ENCODE data around the gene ARFGAP3.

Gene ARFGAP3

DNA sequence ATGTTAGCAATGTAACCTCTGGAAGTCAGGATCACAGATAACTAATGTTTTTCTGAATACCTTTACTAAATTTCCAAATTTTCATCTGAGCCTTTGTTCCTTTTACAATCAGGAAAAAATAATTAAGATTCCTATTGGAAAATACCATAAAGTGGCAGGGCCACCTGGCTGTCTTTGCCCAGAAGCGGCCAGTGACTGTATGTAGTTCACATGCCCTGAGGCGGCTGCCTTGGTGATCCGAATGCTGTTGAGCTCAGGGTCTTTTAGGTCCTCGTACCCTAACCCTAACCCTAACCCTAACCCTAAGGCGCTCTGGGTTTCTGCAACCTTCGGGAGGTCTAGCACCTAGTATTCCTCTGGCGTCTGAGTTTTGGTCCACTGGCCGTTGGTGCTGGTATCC, 8.5 kb upstream of the ARFGAP3 start:
- in situ Hi-C loops (cut with MboI; ENCODE audit: low sequenced_read_pairs), result no loop called here

DNA sequence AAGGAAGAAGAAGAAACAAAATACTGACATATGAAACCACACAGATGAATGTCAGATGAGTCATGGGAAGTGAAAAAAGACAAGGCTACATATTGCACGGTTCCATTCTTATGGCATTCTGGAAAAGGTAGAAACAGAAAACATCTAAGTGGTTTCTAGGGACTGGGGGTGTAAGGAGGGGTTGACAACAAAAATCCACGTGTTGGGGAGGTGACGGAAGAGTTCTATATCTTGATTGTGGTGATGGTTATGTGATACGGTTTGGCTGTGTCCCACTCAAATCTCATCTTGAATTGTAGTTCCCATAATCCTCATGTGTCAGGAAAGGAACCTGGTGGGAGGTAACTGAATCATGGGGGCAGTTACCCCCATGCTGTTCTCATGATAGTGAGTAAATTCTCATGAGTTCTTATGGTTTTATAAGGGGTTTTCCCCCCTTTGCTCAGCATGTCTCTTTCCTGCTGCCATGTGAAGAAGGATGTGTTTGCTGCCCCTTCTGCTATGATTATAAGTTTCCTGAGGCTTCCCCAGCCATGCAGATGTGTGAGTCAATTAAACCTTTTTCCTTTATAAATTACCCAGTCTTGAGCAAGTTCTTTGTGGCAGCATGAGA, 6.4 kb upstream of the ARFGAP3 start:
- in situ Hi-C loops (cut with MboI; ENCODE audit: low sequenced_read_pairs), result no loop called here

DNA sequence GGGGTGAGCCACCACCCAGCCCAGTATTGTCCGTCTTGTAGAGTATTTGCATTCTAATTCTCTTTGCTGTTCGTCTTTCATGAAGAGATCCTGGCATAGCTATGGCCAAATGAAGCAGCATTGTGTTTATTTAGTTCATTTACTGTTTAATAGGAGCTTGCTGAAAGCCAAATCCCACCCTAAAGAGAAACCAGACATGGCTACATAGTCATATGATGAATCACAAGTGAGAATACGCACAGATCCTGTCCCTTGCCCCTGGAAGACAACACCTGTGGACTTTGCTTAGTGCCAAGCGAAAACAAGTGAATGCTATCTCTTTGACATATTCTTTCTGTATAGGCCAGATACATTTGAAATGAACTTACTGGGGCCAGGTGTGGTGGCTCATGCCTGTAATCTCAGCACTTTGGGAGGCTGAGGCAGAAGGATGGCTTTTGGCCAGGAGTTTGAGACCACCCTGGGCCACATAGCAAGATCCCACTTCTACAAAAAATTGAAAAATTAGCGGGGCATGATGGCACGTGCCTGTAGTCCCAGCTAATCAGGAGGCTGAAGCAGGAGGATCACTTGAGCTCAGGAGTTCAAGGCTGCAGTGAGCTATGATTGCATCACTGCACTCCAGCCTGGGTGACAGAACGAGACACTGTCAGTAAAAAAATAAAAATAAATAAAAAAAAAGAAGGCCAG, 5.1 kb upstream of the ARFGAP3 start:
- in situ Hi-C loops (cut with MboI; ENCODE audit: low sequenced_read_pairs), result no loop called here

GRCh38 chr22:42860968-42861367, 3.9 kb upstream of the ARFGAP3 start:
- in situ Hi-C loops (cut with MboI; ENCODE audit: low sequenced_read_pairs), result no loop called here

DNA sequence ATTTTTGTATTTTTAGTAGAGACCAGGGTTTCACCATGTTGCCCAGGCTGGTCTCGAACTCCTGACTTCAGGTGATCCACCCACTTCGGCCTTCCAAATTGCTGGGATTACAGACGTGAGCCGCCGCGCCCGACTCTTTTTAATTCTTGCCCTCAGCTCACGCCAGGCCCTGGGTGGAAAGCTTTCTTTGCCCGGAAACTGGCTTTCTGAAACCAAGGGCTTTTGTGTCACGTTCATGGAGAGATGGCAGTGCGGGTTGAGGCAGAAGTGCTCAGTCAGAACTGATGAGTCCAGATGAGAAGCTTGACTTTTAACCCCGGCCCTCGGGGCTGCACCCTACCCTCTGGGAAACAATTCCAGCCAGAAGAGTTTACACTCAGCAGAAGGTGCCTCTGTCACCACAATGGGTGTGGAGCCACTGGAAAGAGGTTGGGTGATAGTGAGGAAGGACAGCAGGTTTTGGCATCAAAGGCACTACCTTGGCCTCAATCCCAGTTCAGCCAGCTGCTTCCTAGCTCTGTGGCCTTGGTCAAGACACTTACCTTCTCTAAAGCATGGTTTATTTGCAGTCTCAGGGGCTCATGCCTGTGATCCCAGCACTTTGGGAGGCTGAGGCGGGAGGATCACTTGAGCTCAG, 890 bp upstream of the ARFGAP3 start:
- in situ Hi-C loops (cut with MboI; ENCODE audit: low sequenced_read_pairs), result no loop called here

DNA sequence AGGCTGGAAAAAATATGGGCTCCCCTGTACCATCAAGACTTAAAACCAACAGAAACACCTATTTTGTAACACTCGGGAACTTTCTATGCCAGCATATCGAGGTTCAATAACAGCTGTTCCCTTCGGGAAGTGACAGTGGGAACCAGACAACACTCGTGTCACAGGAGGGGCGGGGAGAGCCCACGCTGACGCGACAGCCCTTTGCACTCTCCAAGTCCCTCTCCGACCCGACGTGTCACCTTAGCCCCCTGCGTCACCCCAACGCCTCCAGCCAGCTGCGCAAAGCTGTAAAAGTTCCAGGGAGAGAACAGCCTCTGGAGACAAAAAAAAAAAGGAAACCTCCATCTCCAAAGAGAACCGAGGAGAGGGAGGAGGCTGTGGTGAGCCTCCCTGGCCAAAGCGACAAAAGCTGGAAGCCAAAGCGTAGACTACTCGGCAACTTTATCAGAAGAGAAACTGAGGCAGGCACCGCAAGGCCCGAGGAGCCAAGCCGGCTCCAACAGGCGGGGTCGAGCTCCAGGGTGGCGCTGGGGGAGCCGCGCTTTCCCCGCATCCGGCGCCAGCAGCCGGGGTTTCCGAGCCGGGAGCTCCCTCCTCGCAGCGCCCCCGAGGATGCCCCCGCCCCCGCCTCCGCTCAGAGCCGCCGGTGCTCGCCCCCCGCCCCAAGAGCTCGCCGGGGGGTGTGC, 751 bp downstream of the ARFGAP3 start:
- in situ Hi-C loops (cut with MboI; ENCODE audit: low sequenced_read_pairs), result no loop called here

DNA sequence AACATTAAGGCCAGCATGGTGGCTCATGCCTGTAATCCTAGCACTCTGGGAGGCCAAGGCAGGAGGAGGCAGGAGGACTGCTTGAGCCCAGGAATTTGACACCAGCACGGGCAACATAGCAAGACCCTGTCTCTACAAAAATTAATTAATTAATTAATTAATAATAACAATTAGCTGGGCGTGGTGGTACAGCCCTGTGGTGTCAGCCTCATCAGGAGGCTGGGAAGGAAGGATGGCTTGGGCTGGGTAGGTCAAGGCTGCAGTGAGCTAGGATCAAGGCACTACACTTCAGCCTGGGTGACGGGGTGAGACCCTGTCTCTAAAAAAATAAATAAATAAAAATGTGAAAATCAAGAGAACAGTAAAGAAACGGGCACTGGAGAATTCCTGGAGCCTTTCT, 1.4 kb downstream of the ARFGAP3 start:
- in situ Hi-C loops (cut with MboI; ENCODE audit: low sequenced_read_pairs), result no loop called here

GRCh38 chr22:42855211-42855610, 1.9 kb downstream of the ARFGAP3 start:
- in situ Hi-C loops (cut with MboI; ENCODE audit: low sequenced_read_pairs), result no loop called here

- in situ Hi-C loops (cut with MboI; ENCODE audit: low sequenced_read_pairs), result no loop called here
Observed at GRCh38 chr22:42848941-42849550, 8.0 kb downstream of the ARFGAP3 start.

GRCh38 chr22:42847110-42847509, 10.0 kb downstream of the ARFGAP3 start:
- in situ Hi-C loops (cut with MboI; ENCODE audit: low sequenced_read_pairs), result no loop called here

DNA sequence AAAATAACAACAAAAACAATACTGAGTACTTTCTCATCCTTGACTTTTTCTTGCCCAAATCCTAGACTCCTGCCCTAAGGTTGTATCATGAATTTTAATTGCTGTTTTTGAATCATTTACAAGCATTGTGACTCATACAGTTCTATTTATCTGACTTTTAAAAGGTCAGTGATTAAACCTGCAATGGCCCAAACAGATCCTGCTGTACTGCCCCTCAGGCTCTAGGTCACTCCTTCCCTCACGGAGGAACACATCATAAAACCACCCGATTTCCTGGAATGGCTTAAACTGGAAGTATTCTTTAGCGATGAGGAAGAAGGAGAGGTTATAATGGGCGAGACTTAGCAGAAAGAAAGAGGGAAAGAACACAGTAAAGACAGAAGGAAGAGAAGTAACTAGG, 12.3 kb downstream of the ARFGAP3 start:
- in situ Hi-C loops (cut with MboI; ENCODE audit: low sequenced_read_pairs), result no loop called here

GRCh38 chr22:42842658-42843370, 14.3 kb downstream of the ARFGAP3 start:
- in situ Hi-C loops (cut with MboI; ENCODE audit: low sequenced_read_pairs), result no loop called here

GRCh38 chr22:42841444-42841843, 15.6 kb downstream of the ARFGAP3 start:
- in situ Hi-C loops (cut with MboI; ENCODE audit: low sequenced_read_pairs), result no loop called here

DNA sequence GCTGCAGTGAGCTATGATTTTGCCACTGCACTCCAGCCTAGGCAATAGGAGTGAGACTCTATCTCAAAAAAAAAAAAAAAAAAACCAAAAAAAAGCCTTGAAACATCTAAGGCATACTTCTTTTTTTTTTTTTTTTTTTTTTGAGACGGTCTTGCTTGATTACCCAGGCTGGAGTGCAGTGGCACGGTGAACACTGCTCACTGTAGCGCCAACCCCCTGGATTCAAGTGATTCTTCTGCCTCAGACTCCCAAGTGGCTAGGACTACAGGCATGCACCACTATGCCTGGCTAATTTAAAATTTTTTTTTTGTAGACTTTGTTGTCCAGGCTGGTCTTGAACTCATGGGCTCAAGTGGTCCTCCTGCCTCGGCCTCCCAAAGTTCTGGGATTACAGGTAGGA, 19.5 kb downstream of the ARFGAP3 start:
- in situ Hi-C loops (cut with MboI; ENCODE audit: low sequenced_read_pairs), result no loop called here

GRCh38 chr22:42836026-42836425, 21.0 kb downstream of the ARFGAP3 start:
- in situ Hi-C loops (cut with MboI; ENCODE audit: low sequenced_read_pairs), result no loop called here

GRCh38 chr22:42834177-42834949, 22.7 kb downstream of the ARFGAP3 start:
- in situ Hi-C loops (cut with MboI; ENCODE audit: low sequenced_read_pairs), result no loop called here

GRCh38 chr22:42833104-42833503, 24.0 kb downstream of the ARFGAP3 start:
- in situ Hi-C loops (cut with MboI; ENCODE audit: low sequenced_read_pairs), result no loop called here

DNA sequence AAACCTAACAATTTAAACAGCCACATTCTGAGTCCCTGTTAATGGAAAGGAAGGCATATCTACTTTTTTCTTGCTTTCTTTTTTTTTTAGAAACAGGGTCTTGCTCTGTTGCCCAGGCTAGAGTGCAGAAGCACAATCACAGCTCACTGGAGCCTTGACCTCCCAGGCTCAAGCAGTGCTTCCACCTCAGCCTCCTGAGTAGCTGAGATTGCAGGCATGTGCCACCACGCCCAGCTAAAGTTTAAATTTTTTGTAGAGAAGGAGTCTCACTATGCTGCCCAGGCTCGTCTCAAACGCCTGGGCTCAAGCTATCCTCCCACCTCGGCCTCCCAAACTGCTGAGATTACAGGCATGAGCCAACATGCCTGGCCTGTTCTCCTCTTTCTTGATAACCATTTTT, 25.4 kb downstream of the ARFGAP3 start:
- in situ Hi-C loops (cut with MboI; ENCODE audit: low sequenced_read_pairs), result no loop called here

GRCh38 chr22:42830161-42830560, 26.9 kb downstream of the ARFGAP3 start:
- in situ Hi-C loops (cut with MboI; ENCODE audit: low sequenced_read_pairs), result no loop called here

GRCh38 chr22:42829302-42829701, 27.8 kb downstream of the ARFGAP3 start:
- in situ Hi-C loops (cut with MboI; ENCODE audit: low sequenced_read_pairs), result no loop called here

Data from HL-60/S4 treated with retinoic acid at 250 ng/mL for 4 days and 3 days (cell line).